Panc1 (cell line): Measurements from ENCODE around the gene OVAAL. TPM values are rescaled to one million over a fixed set of nuclear protein-coding genes. Genes with fewer than 3 reads are reported as not detected.
A peak's percentile ranks its signal among the peaks of the same experiment; 100 is the strongest.

Source experiments
- ATAC-seq: fragments of 200-7000 bp; cut with Tn5 transposase; 2 replicates; pipeline ENCODE4 v1.9.1; 2020; ENCODE audit warnings: mild to moderate bottlenecking, moderate library complexity
- BruUV-seq: library from RNA; stranded (reverse); fragments of 400-500 nt; replicated peaks from 2 replicates; lab custom pipeline; 2021; lab: Mats Ljungman, UMichigan
- CTCF ChIA-PET: fragments of 300-600 bp; sonication (Branson Sonifier 250); formaldehyde crosslinking; loops from one replicate; lab custom pipeline; 2022; ENCODE audit warnings: antibody characterized with exemption; lab: Charles Lee
- POLR2A ChIA-PET: fragments of 300-600 bp; sonication (Branson Sonifier 250); formaldehyde crosslinking; loops from one replicate; lab custom pipeline; 2022; ENCODE audit warnings: antibody characterized with exemption; lab: Charles Lee
- DNase-seq: peaks from one replicate; pipeline ENCODE4 v3.0.0-alpha.2; 2010; ENCODE audit warnings: low read depth, low spot score
- H3K27ac ChIP-seq: 2 replicates; pipeline ENCODE4 v1.5.1; 2011; ENCODE audit warnings: mild to moderate bottlenecking, low read length, inconsistent platforms
- H3K27me3 ChIP-seq: fragments of 200-500 bp; sonication (Bioruptor generic); 2 replicates; pipeline ENCODE4 v1.6.0; 2014; ENCODE audit warnings: low read length, inconsistent platforms; ENCODE audit not compliant: control insufficient read depth, insufficient read depth
- H3K36me3 ChIP-seq: fragments of 200-500 bp; sonication (Bioruptor generic); 2 replicates; pipeline ENCODE4 v1.5.1; 2014; ENCODE audit warnings: inconsistent platforms, mild to moderate bottlenecking, low read length, moderate library complexity; ENCODE audit not compliant: control insufficient read depth, insufficient read depth
- H3K4me1 ChIP-seq: 2 replicates; pipeline ENCODE4 v1.5.1; 2011; ENCODE audit warnings: inconsistent platforms, mild to moderate bottlenecking, low read length, moderate library complexity; ENCODE audit not compliant: control insufficient read depth, insufficient read depth
- H3K4me3 ChIP-seq, 2 experiments: 2 replicates each; pipeline ENCODE4 v1.5.1; 2011 to 2012; ENCODE audit warnings: low read depth in 2 of 2, low read length in 2 of 2, mild to moderate bottlenecking in 2 of 2, inconsistent platforms in 1 of 2, moderate library complexity in 1 of 2
- H3K9me3 ChIP-seq: fragments of 200-500 bp; sonication (Bioruptor generic); 2 replicates; pipeline ENCODE4 v1.5.1; 2014; ENCODE audit warnings: low read depth, mild to moderate bottlenecking, inconsistent platforms, low read length, moderate library complexity; ENCODE audit not compliant: control insufficient read depth, insufficient read depth
- POLR2AphosphoS5 ChIP-seq: IDR thresholded peaks from 2 replicates; pipeline ENCODE4 v1.6.1; 2012; ENCODE audit warnings: mild to moderate bottlenecking, low read depth, low read length, moderate library complexity
- SIN3A ChIP-seq: IDR thresholded peaks from 2 replicates; pipeline ENCODE4 v1.6.1; 2012; ENCODE audit warnings: low read depth, mild to moderate bottlenecking, low read length, moderate library complexity, borderline replicate concordance; ENCODE audit not compliant: insufficient read depth
- TCF7L2 ChIP-seq: IDR thresholded peaks from 2 replicates; pipeline ENCODE4 v1.6.1; 2011; ENCODE audit warnings: mild to moderate bottlenecking, low read depth, low read length, inconsistent platforms
- in situ Hi-C: cut with HindIII; loops from 2 replicates; pipeline ENCODE4 v1.10.0; 2016; ENCODE audit warnings: low sequenced_read_pairs, low pct_unique_long_range_greater_than_20kb
- intact Hi-C: fragments of 100-400 bp; cut with micrococcal nuclease; formaldehyde crosslinking; loops from one replicate; pipeline ENCODE4 v1.10.0; 2022; ENCODE audit not compliant: unreplicated experiment
- total RNA-seq: library from RNA; stranded (reverse); gene quantifications from one replicate; pipeline ENCODE4 v1.2.1, GENCODE V29; 2021; ENCODE audit not compliant: unreplicated experiment
- TF ChIP-seq, protein P1 (sequence below): fragments of 450-650 bp; IDR thresholded peaks from 2 replicates; pipeline ENCODE4 v1.5.1; 2017; ENCODE audit warnings: mild to moderate bottlenecking
- TF ChIP-seq, protein P2 (sequence below), 2 experiments: IDR thresholded peaks; 2 replicates each; pipeline ENCODE4 v1.6.1; 2011 to 2012; ENCODE audit warnings: low read depth in 2 of 2, control low read depth in 1 of 2, low read length in 1 of 2, mild to moderate bottlenecking in 1 of 2, moderate library complexity in 1 of 2; ENCODE audit not compliant: insufficient read depth in 1 of 2

OVAAL gene
- total RNA-seq, 1 experiment from 2014 or later = not detected

DNA sequence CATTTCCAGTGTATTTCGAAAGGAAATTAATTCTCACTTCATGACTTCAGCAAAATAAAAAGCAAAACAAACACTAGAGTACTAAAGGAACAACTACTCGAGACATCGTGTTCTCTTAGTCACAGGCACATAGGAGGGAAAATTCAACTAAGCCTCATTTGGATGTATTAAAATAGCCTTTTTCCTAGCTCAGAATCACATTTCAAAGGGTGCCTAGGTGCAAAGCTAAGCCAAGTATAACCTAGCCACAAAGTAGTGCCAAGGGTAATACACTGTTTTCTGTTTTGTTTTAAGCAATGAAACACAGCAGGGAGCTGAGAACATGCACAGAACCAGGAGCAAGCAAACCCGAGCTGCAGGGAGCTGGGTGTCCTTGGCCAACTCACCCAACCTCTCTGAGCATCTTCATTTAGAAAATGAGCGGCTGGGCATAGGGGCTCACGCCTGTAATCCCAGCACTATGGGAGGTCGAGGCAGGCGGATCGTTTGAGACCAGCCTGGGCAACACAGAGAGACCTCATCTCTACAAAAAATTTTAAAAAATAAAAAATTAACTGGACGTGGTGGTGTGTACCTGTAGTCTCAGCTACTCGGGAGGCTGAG lies 29.8 kb upstream of the OVAAL start:
- in situ Hi-C loops (no loop called here), intact Hi-C loops (no loop called here)
- ChIA-PET POLR2A (interaction anchor here (0.6 kb wide), 1 partner anchor 180 kb away, joined by 3 read pairs; no protein-coding TSS in a partner anchor), CTCF (no interaction called here)
- Histone ChIP-seq H3K27me3 (no peaks in the 10 kb centered on the region), H3K4me1 (no peaks in the 10 kb centered on the region; the same call in 1 of the 2 replicates), H3K4me3 (no peak overlapping the region), H3K36me3 (no peaks in the 10 kb centered on the region), H3K27ac (no peak overlapping the region), H3K9me3 (no peaks in the 10 kb centered on the region)
- no peak for TF ChIP-seq POLR2AphosphoS5
- no peak for TF ChIP-seq TCF7L2
- TF ChIP-seq, protein P1, sequence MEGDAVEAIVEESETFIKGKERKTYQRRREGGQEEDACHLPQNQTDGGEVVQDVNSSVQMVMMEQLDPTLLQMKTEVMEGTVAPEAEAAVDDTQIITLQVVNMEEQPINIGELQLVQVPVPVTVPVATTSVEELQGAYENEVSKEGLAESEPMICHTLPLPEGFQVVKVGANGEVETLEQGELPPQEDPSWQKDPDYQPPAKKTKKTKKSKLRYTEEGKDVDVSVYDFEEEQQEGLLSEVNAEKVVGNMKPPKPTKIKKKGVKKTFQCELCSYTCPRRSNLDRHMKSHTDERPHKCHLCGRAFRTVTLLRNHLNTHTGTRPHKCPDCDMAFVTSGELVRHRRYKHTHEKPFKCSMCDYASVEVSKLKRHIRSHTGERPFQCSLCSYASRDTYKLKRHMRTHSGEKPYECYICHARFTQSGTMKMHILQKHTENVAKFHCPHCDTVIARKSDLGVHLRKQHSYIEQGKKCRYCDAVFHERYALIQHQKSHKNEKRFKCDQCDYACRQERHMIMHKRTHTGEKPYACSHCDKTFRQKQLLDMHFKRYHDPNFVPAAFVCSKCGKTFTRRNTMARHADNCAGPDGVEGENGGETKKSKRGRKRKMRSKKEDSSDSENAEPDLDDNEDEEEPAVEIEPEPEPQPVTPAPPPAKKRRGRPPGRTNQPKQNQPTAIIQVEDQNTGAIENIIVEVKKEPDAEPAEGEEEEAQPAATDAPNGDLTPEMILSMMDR = no peak
- TF ChIP-seq, protein P2, sequence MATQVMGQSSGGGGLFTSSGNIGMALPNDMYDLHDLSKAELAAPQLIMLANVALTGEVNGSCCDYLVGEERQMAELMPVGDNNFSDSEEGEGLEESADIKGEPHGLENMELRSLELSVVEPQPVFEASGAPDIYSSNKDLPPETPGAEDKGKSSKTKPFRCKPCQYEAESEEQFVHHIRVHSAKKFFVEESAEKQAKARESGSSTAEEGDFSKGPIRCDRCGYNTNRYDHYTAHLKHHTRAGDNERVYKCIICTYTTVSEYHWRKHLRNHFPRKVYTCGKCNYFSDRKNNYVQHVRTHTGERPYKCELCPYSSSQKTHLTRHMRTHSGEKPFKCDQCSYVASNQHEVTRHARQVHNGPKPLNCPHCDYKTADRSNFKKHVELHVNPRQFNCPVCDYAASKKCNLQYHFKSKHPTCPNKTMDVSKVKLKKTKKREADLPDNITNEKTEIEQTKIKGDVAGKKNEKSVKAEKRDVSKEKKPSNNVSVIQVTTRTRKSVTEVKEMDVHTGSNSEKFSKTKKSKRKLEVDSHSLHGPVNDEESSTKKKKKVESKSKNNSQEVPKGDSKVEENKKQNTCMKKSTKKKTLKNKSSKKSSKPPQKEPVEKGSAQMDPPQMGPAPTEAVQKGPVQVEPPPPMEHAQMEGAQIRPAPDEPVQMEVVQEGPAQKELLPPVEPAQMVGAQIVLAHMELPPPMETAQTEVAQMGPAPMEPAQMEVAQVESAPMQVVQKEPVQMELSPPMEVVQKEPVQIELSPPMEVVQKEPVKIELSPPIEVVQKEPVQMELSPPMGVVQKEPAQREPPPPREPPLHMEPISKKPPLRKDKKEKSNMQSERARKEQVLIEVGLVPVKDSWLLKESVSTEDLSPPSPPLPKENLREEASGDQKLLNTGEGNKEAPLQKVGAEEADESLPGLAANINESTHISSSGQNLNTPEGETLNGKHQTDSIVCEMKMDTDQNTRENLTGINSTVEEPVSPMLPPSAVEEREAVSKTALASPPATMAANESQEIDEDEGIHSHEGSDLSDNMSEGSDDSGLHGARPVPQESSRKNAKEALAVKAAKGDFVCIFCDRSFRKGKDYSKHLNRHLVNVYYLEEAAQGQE (IDR thresholded peaks at IDR 0.05; ENCODE audit: insufficient read depth in 1 of 2, low read depth in 2 of 2, low read length in 1 of 2) = no peak
- no peak for TF ChIP-seq SIN3A
- BruUV-seq = no TSS peak
- no peak for DNase-seq
- no peak for ATAC-seq

DNA sequence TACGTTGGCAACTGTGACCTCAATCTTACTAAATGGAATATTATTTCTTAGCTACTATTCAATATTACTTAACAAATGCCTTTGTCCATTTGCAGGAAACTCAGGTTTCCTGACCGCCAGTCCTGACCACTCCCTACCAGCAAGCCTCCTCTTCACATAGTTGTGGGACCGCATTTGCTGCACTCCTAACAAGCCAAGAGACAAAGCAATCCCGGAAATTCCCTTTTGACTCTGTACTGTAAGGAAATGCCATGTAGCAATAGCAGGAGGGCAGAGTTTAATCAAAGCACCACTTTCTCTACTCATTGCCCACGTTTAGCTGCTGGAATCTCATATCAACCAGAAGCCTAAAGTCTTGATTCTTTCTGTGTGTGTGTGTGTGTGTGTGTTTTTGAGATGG lies 28.3 kb upstream of the OVAAL start:
- in situ Hi-C loops (no loop called here), intact Hi-C loops (loop anchor here (5.0 kb wide), 2 partner anchors 102 to 332 kb away; partner anchors contain the start of gene XPR1)
- peak; percentile 72; the same call in 1 of the 2 replicates for ATAC-seq
- ChIA-PET CTCF (interaction anchor here (0.7 kb wide), 1 partner anchor 368 kb away, joined by 8 read pairs; no protein-coding TSS in a partner anchor), POLR2A (interaction anchor here (0.6 kb wide), 1 partner anchor 335 kb away, joined by 4 read pairs; no protein-coding TSS in a partner anchor)
- no peaks in the 10 kb centered on the region for H3K27me3 ChIP-seq
- no peak for DNase-seq
- no peaks in the 10 kb centered on the region for H3K9me3 ChIP-seq
- no peak overlapping the region for H3K27ac ChIP-seq
- no TSS peak for BruUV-seq
- TF ChIP-seq SIN3A (no peak), TCF7L2 (no peak), POLR2AphosphoS5 (no peak)
- TF ChIP-seq, protein P1 = no peak
- TF ChIP-seq, protein P2 (IDR thresholded peaks at IDR 0.05; ENCODE audit: insufficient read depth in 1 of 2, low read depth in 2 of 2, low read length in 1 of 2) = no peak
- no peaks in the 10 kb centered on the region for H3K36me3 ChIP-seq
- H3K4me1 ChIP-seq = no peaks in the 10 kb centered on the region; the same call in 1 of the 2 replicates
- H3K4me3 ChIP-seq = no peak overlapping the region
